ENCODE results near the gene MYO9B. TPM values are rescaled to one million over a fixed set of nuclear protein-coding genes. Genes with fewer than 3 reads are reported as not detected.

MYO9B gene
- total and polyA plus RNA-seq, 2 of the 13 experiments (the other 11 are each of a cell fraction or from before 2014, with no cell fraction given), result 18.0 to 18.3 TPM

DNA sequence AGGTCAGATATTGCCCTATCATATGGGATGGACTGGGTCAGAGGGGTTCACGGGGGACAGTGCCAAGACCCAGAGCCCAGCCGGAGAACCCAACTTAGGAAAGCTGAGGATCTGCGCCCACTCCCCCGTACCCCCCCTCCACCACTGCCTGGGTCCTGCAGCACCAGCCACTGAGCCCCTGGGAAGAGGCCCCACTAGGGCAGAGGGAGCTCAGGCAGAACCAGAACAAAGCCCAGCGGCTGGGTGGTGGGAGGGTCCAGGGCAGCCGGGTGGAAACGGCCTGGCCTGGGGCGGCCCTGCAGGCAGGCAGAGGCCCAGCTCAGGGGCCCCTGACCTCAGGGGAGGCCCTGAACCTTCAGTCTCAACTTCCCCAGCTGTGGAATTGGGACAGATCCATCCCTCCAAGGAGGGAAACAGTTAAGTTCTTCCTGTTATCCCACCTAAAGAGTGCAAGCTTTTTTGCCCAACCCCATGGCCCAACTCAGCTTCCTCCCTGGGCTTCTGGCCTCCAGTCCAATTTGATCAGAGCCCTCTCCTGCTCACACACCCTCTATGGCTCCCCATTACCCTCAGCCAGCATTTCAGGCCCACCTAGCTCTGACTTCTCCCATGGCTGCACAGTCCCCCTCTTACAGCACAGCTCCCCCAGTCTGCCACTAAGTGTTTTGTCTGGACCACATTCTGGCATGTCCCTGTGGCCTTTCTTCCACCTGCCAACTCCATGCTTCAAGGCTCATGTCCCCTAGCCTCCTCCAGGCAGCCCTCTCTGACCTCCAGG, 167.0 kb downstream of the MYO9B start (continued):
- 0 out of 2 replicates have a peak, but pooled peaks have one; percentile 12 for TF ChIP-seq ZC3H13 (CRISPR knock-in tag; IDR thresholded peaks at IDR 0.05)
- no peak for TF ChIP-seq HMG20B (CRISPR knock-in tag; conservative IDR thresholded peaks at IDR 0.05)
- no peak for TF ChIP-seq MED13 (CRISPR knock-in tag; IDR thresholded peaks at IDR 0.05)
- TF ChIP-seq ZIK1 (CRISPR knock-in tag; IDR thresholded peaks at IDR 0.05; ENCODE audit: borderline replicate concordance, low read depth), result no peak
- TF ChIP-seq RFX5 (IDR thresholded peaks at IDR 0.05; ENCODE audit: low read depth, low read length), result no peak
- TF ChIP-seq, protein P1, sequence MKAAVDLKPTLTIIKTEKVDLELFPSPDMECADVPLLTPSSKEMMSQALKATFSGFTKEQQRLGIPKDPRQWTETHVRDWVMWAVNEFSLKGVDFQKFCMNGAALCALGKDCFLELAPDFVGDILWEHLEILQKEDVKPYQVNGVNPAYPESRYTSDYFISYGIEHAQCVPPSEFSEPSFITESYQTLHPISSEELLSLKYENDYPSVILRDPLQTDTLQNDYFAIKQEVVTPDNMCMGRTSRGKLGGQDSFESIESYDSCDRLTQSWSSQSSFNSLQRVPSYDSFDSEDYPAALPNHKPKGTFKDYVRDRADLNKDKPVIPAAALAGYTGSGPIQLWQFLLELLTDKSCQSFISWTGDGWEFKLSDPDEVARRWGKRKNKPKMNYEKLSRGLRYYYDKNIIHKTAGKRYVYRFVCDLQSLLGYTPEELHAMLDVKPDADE (CRISPR knock-in tag; IDR thresholded peaks at IDR 0.05), result no peak
- TF ChIP-seq REL (CRISPR knock-in tag; conservative IDR thresholded peaks at IDR 0.05), result no peak
- no peak for TF ChIP-seq MYC (CRISPR knock-in tag; IDR thresholded peaks at IDR 0.05; ENCODE audit: borderline replicate concordance)
- peak; percentile 59; the same call in 1 of the 2 replicates for TF ChIP-seq ZNF558 (CRISPR knock-in tag; IDR thresholded peaks at IDR 0.05; ENCODE audit: borderline replicate concordance)
- no peak for TF ChIP-seq ZNF333 (CRISPR knock-in tag; IDR thresholded peaks at IDR 0.05; ENCODE audit: borderline replicate concordance)
- TF ChIP-seq ZNF678 (CRISPR knock-in tag; IDR thresholded peaks at IDR 0.05), result no peak
- no peak for TF ChIP-seq EED (CRISPR knock-in tag; IDR thresholded peaks at IDR 0.05)
- no peak for TF ChIP-seq ZNF790 (CRISPR knock-in tag; IDR thresholded peaks at IDR 0.05; ENCODE audit: borderline replicate concordance)
- TF ChIP-seq, protein P2, sequence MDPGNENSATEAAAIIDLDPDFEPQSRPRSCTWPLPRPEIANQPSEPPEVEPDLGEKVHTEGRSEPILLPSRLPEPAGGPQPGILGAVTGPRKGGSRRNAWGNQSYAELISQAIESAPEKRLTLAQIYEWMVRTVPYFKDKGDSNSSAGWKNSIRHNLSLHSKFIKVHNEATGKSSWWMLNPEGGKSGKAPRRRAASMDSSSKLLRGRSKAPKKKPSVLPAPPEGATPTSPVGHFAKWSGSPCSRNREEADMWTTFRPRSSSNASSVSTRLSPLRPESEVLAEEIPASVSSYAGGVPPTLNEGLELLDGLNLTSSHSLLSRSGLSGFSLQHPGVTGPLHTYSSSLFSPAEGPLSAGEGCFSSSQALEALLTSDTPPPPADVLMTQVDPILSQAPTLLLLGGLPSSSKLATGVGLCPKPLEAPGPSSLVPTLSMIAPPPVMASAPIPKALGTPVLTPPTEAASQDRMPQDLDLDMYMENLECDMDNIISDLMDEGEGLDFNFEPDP (CRISPR knock-in tag; conservative IDR thresholded peaks at IDR 0.05), result 0 out of 2 replicates have a peak, but pooled peaks have one; percentile 44
- TF ChIP-seq ZNF12 (CRISPR knock-in tag; IDR thresholded peaks at IDR 0.05), result no peak
- TF ChIP-seq ZFP36L1 (CRISPR knock-in tag; IDR thresholded peaks at IDR 0.05), result no peak
- TF ChIP-seq SMARCE1 (IDR thresholded peaks at IDR 0.05; ENCODE audit: borderline replicate concordance), result no peak
- TF ChIP-seq GPN1 (CRISPR knock-in tag; IDR thresholded peaks at IDR 0.05; ENCODE audit: borderline replicate concordance), result no peak
- TF ChIP-seq HOXA9 (CRISPR knock-in tag; IDR thresholded peaks at IDR 0.05; ENCODE audit: borderline replicate concordance), result no peak
- no peak for TF ChIP-seq MAFK (conservative IDR thresholded peaks at IDR 0.05 in 1 of 2, IDR thresholded peaks at IDR 0.05 in 1 of 2; ENCODE audit: low read length in 2 of 2)
- no peak for TF ChIP-seq ZNF562 (CRISPR knock-in tag; IDR thresholded peaks at IDR 0.05; ENCODE audit: borderline replicate concordance)
- TF ChIP-seq DPF2 (CRISPR knock-in tag; IDR thresholded peaks at IDR 0.05; ENCODE audit: borderline replicate concordance, low read depth), result no peak
- no peak for TF ChIP-seq TAF15 (IDR thresholded peaks at IDR 0.05; ENCODE audit: low read depth, low read length, poor library complexity, severe bottlenecking)
- peak; percentile 36; the same call in 1 of the 2 replicates for TF ChIP-seq SAP130 (CRISPR knock-in tag; IDR thresholded peaks at IDR 0.05; ENCODE audit: low read depth)
- peak; percentile 51; the same call in 1 of the 2 replicates for TF ChIP-seq SPEN (CRISPR knock-in tag; IDR thresholded peaks at IDR 0.05; ENCODE audit: low read depth)
- TF ChIP-seq KMT2B (CRISPR knock-in tag; IDR thresholded peaks at IDR 0.05), result no peak
- no peak for TF ChIP-seq ZNF430 (CRISPR knock-in tag; IDR thresholded peaks at IDR 0.05)
- no peak for TF ChIP-seq NBN (conservative IDR thresholded peaks at IDR 0.05)
- no peak for TF ChIP-seq RNF2 (conservative IDR thresholded peaks at IDR 0.05; ENCODE audit: low read depth)
- TF ChIP-seq ZKSCAN5 (CRISPR knock-in tag; IDR thresholded peaks at IDR 0.05), result no peak
